Natural killer cell treated with Interleukin-12 subunit alpha and Interleukin-12 subunit beta and Interleukin-15 and Interleukin-18, amount 100 ng/mL, for 72 hours (primary cell): ENCODE results near the gene PELI1. TPM values are rescaled to one million over a fixed set of nuclear protein-coding genes. Genes with fewer than 3 reads are reported as not detected.

Source experiments
- ATAC-seq, 2 donors: fragments of 150-1000 bp; cut with Tn5 transposase in 1 of 2; sonication (Bioruptor Pico), chemical (Tn5 transposase) in 1 of 2; 2 replicates each; pipeline ENCODE4 v1.10.0; 2021
- DNase-seq: peaks from one replicate; pipeline ENCODE4 v3.0.0; 2022; ENCODE audit warnings: low spot score
- H3K27ac Mint-ChIP-seq, 2 donors: 1 replicate in 1 of 2; 2 replicates in 1 of 2; pipeline ENCODE4 v1.8.0; 2022; ENCODE audit warnings: mixed read lengths in 2 of 2, mild to moderate bottlenecking in 1 of 2, moderate library complexity in 1 of 2
- H3K27me3 Mint-ChIP-seq, 2 donors: 1 replicate in 1 of 2; 2 replicates in 1 of 2; pipeline ENCODE4 v1.8.0; 2022; ENCODE audit warnings: mixed read lengths in 2 of 2
- H3K36me3 Mint-ChIP-seq: one replicate; pipeline ENCODE4 v1.8.0; 2022; ENCODE audit warnings: mixed read lengths
- H3K4me1 Mint-ChIP-seq, 2 donors: 1 replicate in 1 of 2; 2 replicates in 1 of 2; pipeline ENCODE4 v1.8.0; 2022; ENCODE audit warnings: low read depth in 2 of 2, mixed read lengths in 2 of 2, mild to moderate bottlenecking in 1 of 2
- H3K4me3 Mint-ChIP-seq: one replicate; pipeline ENCODE4 v1.8.0; 2022; ENCODE audit warnings: mixed read lengths
- H3K9me3 Mint-ChIP-seq: 2 replicates; pipeline ENCODE4 v1.8.0; 2022; ENCODE audit warnings: mixed read lengths
- total RNA-seq, 2 donors: library from RNA; stranded (reverse); gene quantifications; one replicate each; pipeline ENCODE4 v1.2.3, GENCODE V29; 2022

The PELI1 gene
- total RNA-seq, 2 donors from 2014 or later = 51.1 to 64.1 TPM

DNA sequence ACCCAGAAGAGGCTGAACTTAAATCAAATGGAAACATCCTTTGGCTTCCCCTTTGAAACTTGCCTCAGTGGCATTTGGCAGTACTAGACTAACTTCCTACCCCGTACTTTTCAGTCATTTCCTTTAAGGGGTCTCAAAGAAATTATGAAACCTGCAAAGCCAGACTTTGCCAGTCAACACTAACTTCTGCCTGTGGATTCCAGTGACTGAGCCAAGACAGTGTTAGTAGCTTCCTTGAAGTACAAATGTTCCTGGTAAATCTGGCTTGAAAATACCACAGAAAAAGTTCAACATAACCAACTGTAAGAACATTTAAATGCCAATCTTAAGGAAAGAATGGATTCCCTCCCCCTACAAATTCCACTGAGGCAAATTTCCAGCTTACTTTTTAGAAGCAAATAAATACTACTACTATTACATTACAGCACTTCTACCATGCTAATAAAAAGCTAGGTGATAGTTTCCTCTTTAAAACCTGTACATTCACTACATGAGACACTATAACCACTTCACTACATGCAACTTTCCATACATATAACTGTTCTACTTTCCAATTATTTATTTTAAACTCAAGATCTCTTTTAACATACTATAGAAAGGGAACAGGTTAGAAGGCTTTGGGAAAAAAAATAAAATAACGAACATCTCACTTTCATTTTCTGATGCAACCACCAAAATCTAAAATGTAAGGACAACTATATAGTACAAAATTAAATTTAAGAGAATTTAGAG, 2.4 kb downstream of the PELI1 start:
- ATAC-seq (no peak), DNase-seq (no peak)
- no peaks in the 10 kb centered on the region for H3K27me3 Mint-ChIP-seq
- peaks cover 30 to 44% of the 10 kb centered on the region in 2 donors for H3K4me1 Mint-ChIP-seq
- peak overlapping the region; percentile 99 for H3K4me3 Mint-ChIP-seq
- H3K36me3 Mint-ChIP-seq = peaks cover 7% of the 10 kb centered on the region
- no peaks in the 10 kb centered on the region for H3K9me3 Mint-ChIP-seq
- H3K27ac Mint-ChIP-seq = peak overlapping the region; percentile 64 to 72

DNA sequence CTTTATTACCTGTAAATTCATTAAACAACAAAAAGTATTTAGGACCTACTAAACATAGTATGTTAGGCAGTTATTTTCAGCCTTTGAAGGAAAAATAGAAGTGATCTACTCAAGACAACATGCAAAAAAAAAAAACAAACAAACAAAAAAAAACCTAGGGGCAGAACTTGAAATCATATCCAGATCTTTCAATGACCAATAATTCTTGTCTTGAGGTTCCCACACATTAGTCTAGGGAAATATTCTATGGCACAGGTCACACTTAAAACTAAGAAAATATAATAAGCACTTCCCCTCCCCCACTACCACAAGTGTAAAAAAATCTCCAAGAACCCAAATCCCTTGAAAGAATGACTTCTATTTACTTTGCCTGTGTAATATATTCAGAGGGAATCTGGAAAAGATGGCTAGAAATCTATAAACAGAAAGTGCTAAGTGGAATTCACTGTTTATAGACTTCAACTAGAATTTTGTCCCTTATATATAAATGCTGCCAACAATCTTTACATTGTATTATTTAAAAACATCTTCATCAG, 3.5 kb downstream of the PELI1 start:
- peaks cover 7% of the 10 kb centered on the region for H3K36me3 Mint-ChIP-seq
- no peak for DNase-seq
- H3K4me3 Mint-ChIP-seq = peak overlapping the region; percentile 15
- H3K4me1 Mint-ChIP-seq = peaks cover 33 to 49% of the 10 kb centered on the region in 2 donors
- H3K9me3 Mint-ChIP-seq = no peaks in the 10 kb centered on the region
- no peaks in the 10 kb centered on the region for H3K27me3 Mint-ChIP-seq
- no peak overlapping the region for H3K27ac Mint-ChIP-seq
- ATAC-seq = no peak

DNA sequence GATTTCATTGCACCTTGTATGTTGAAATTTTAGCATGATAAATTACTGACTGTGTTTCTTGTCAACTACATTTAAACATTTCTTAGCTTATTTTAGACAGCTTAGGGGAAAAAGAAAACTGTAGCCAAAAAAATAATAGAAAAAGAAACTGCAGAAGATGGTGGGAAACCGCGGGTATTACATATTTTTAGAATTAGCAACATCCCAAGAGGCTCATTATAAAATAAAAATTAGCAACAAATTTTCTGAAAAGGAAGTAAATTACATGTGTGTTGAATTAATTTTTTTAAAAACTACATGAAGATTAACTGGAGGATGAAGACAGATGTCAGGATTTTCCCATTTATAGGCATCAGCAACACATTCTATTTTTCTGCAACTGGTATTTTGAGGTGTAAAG, 4.3 kb downstream of the PELI1 start:
- Mint-ChIP-seq H3K27me3 (no peaks in the 10 kb centered on the region), H3K4me1 (peaks cover 38 to 55% of the 10 kb centered on the region in 2 donors), H3K4me3 (no peak overlapping the region), H3K27ac (no peak overlapping the region), H3K36me3 (peaks cover 7% of the 10 kb centered on the region), H3K9me3 (no peaks in the 10 kb centered on the region)
- no peak for ATAC-seq
- no peak for DNase-seq

DNA sequence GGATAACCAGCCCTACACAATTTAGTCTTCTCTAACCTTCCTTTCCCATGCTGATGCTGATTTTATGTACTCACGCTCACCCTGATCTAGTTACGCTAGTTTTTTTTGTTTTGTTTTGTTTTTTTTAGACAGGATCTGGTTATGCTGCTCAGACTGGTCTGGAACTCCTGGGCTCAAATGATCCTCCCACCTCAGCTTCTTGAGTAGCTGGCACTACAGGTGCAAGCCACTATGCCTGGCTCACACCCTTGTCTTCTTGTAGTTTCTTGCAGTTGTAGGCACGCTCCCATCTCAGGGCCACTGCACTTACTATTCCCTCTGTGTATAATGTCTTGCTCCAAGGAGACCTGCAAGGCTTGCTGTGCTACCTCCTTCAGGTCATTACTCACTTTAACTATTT, 6.2 kb downstream of the PELI1 start:
- Mint-ChIP-seq H3K36me3 (peaks cover 2% of the 10 kb centered on the region), H3K27me3 (no peaks in the 10 kb centered on the region), H3K4me3 (no peak overlapping the region), H3K27ac (peak overlapping the region in 1 of 2 donors; percentile 68), H3K9me3 (no peaks in the 10 kb centered on the region), H3K4me1 (peaks cover 38 to 55% of the 10 kb centered on the region in 2 donors)
- ATAC-seq (no peak), DNase-seq (no peak)

DNA sequence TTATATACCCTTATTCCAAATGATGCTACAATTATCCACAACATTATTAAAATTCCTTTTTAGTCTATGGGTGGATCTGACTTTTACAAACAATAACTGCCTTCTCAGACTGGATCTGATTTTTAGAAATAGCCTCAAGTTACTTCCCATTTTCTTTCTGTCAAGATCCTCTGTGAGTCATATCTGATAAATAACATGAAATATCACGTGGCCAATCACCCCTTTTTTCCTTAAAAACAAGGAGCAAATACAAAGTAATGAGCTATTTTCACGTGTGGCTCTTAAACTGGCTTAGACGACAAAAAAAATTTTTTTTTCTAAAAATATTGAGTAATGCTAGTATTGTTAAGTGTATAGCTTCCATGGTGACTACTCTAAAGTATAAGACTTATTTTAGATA, 6.7 kb downstream of the PELI1 start:
- DNase-seq (no peak), ATAC-seq (no peak)
- H3K9me3 Mint-ChIP-seq = no peaks in the 10 kb centered on the region
- H3K27me3 Mint-ChIP-seq = no peaks in the 10 kb centered on the region
- no peak overlapping the region for H3K4me3 Mint-ChIP-seq
- H3K27ac Mint-ChIP-seq = no peak overlapping the region
- H3K4me1 Mint-ChIP-seq = peaks cover 38 to 53% of the 10 kb centered on the region in 2 donors
- no peaks in the 10 kb centered on the region for H3K36me3 Mint-ChIP-seq

DNA sequence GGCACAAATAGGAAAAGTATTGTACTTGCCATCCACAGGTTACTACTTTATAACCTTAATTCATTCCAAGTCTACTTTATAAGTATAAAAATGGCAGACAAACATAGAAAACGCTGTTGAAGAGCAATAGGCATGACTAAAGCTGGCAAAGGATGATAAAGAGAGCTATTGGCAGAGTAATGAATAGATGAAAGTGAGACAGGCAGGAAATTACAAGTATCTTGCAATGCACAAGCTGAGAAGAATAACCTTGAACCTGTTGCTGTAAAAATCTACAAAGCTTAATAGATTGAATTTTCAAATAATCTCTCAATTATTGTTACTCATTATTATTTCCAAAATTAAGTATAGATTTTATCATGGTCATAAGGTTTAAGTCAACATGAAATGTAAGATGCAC, 8.8 kb downstream of the PELI1 start:
- H3K9me3 Mint-ChIP-seq = no peaks in the 10 kb centered on the region
- ATAC-seq = no peak
- no peaks in the 10 kb centered on the region for H3K36me3 Mint-ChIP-seq
- H3K4me1 Mint-ChIP-seq = peaks cover 25 to 33% of the 10 kb centered on the region in 2 donors
- H3K27ac Mint-ChIP-seq = peak overlapping the region in 1 of 2 donors; percentile 79
- no peak overlapping the region for H3K4me3 Mint-ChIP-seq
- H3K27me3 Mint-ChIP-seq = no peaks in the 10 kb centered on the region
- no peak for DNase-seq

DNA sequence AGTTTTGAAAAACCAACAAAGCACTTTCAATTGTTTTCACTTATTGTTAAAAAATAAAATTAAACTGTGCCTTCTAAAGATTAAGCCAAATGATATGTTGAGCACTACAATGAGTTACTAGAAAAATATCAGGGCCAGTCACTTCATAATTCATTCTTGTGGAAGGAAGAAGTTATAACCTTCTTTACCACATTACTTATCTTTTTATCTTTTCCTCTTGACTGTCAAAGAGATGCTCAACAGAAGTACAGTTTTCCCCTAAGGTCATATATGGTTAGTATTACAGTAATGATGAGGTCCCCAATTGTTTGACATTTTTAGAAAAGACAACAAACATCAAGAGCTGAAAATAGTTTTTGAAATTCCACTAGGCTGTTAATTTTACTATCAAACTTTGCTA, 9.4 kb downstream of the PELI1 start:
- DNase-seq (no peak), ATAC-seq (no peak)
- no peaks in the 10 kb centered on the region for H3K36me3 Mint-ChIP-seq
- no peaks in the 10 kb centered on the region for H3K27me3 Mint-ChIP-seq
- no peaks in the 10 kb centered on the region for H3K9me3 Mint-ChIP-seq
- H3K4me1 Mint-ChIP-seq = peaks cover 25 to 39% of the 10 kb centered on the region in 2 donors
- peak overlapping the region in 1 of 2 donors; percentile 79 for H3K27ac Mint-ChIP-seq
- H3K4me3 Mint-ChIP-seq = no peak overlapping the region

DNA sequence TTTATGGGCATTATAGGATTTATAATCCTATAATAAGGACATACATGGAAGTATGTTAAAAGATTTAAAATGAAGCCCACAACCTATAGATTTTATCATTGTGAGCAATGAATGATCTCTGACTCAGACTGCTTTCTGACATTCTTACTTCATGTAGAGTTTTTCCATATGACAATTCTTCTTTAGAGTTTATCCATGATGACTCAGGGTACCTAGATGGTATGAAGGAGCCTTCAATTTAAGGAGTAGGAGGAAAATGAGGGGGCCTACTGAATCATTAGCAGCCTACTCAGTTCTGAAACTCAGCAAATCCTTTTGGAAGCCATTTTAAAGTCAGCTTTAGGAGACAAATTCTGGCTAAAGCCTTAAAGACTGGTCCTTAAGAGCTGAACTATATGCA, 10.4 kb downstream of the PELI1 start:
- Mint-ChIP-seq H3K27me3 (no peaks in the 10 kb centered on the region), H3K27ac (no peak overlapping the region)
- ATAC-seq = no peak

DNA sequence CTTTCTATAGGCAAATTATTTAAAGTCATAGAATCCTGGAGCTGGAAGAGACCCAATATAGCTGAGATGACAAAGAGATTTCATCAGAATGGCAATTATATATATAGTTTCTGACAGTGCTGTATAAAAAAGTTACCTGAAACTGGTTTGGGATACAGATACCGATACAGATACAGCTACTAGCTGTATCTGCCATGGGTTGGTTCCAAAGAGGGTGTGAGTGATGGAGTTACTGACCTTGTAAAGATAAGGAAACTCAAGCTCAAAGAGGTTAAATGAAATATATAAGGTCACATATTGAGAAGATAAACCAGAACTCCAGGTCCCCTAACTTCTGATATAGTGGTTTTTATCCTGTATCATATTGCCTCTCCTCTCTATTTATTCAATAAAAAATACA, 10.9 kb downstream of the PELI1 start:
- ATAC-seq (no peak), DNase-seq (no peak)
- H3K4me1 Mint-ChIP-seq = peaks cover 24 to 40% of the 10 kb centered on the region in 2 donors
- no peaks in the 10 kb centered on the region for H3K27me3 Mint-ChIP-seq
- H3K4me3 Mint-ChIP-seq = no peak overlapping the region
- no peaks in the 10 kb centered on the region for H3K9me3 Mint-ChIP-seq
- no peaks in the 10 kb centered on the region for H3K36me3 Mint-ChIP-seq
- H3K27ac Mint-ChIP-seq = no peak overlapping the region

More for the DNA sequence above, 10.4 kb downstream of the PELI1 start:
- Mint-ChIP-seq H3K4me3 (no peak overlapping the region), H3K9me3 (no peaks in the 10 kb centered on the region), H3K36me3 (no peaks in the 10 kb centered on the region), H3K4me1 (peaks cover 25 to 43% of the 10 kb centered on the region in 2 donors)
- no peak for DNase-seq

DNA sequence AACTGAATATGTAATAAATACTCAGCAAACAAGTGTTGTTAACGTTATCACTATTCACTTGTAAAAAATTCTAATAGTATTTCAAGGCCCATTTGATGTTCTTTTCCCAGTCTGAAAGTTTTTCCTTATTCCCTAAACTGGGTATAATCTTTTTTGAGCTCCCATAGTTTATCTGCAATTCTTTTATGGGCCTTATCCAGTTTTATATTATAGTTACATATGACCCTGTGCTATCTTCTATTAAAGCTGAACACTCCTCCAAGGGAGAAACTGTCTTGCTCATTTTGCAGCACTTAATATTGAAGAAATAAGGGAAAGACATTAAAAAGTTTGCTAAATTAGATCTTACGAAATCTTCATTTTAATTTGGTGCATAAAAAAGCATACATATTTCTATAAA, 13.9 kb downstream of the PELI1 start:
- Mint-ChIP-seq H3K27ac (no peak overlapping the region), H3K9me3 (no peaks in the 10 kb centered on the region), H3K27me3 (no peaks in the 10 kb centered on the region), H3K4me1 (peaks cover 22 to 34% of the 10 kb centered on the region in 2 donors), H3K4me3 (no peak overlapping the region), H3K36me3 (no peaks in the 10 kb centered on the region)
- DNase-seq (no peak), ATAC-seq (no peak)

DNA sequence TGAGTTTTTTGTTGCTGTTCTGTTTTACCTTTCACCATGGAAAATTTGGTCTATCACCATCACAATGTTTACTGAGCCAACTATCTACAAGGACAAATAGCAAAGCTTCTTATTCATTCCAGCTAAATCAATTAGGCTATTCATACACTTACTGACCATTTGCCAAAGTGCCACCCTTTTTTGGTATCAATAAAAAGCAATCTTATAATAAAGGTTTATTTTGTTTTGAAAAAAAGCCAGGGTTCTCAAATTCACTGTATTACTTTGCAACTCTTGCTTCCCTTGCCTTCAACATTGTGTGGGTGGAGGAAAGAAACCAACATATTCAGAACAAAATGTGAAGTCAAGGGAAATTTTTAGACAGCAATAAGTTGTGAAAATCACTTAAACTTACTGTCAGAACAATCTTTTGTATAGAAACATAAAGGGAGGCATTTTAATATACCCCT, 15.3 kb downstream of the PELI1 start:
- no peak for DNase-seq
- Mint-ChIP-seq H3K36me3 (no peaks in the 10 kb centered on the region), H3K27ac (peak overlapping the region in 1 of 2 donors; percentile 14), H3K4me1 (peaks cover 20% of the 10 kb centered on the region in 2 donors), H3K9me3 (no peaks in the 10 kb centered on the region), H3K4me3 (no peak overlapping the region), H3K27me3 (no peaks in the 10 kb centered on the region)
- no peak for ATAC-seq

DNA sequence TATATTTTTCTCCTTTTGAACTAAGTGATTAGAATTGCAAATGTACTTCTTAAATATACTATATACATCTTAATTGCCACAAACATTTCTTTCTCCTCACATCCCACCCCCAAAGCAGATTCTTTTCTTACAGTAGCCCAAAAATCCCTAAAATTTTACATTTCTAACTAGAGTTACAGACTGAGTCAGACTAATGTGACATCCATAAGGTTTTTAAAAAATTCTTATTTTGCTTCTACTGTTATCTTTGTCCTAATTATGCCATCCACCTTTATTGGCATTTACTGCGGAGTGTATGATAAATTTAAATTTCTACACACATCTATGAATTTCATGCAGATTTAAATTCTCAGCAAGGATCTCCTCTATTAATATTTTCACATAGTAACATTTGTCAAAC, 15.8 kb downstream of the PELI1 start:
- Mint-ChIP-seq H3K4me1 (peaks cover 20 to 23% of the 10 kb centered on the region in 2 donors), H3K4me3 (no peak overlapping the region), H3K9me3 (no peaks in the 10 kb centered on the region), H3K27me3 (no peaks in the 10 kb centered on the region), H3K27ac (peak overlapping the region in 1 of 2 donors; percentile 14), H3K36me3 (no peaks in the 10 kb centered on the region)
- no peak for ATAC-seq
- no peak for DNase-seq

DNA sequence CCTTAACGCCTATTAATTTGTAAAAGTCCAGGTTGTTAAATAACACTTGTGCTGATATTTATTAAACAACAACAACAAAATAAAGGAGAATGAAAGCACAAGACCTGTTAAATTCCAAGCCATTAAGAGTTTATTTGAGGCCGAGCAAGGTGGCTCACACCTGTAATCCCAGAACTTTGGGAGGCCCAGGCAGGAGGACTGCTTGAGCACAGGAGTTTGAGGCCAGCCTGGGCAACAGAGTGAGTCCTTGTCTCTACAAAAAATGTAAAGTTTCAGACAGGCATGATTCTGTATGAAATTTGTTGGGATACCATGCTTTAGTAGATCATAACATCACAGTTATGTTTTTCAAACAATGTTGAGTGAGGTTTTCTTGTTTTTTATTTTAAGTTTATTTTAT, 17.1 kb downstream of the PELI1 start:
- Mint-ChIP-seq H3K27me3 (no peaks in the 10 kb centered on the region), H3K27ac (no peak overlapping the region), H3K9me3 (no peaks in the 10 kb centered on the region), H3K36me3 (no peaks in the 10 kb centered on the region), H3K4me3 (no peak overlapping the region), H3K4me1 (peaks cover 19 to 20% of the 10 kb centered on the region in 2 donors)
- no peak for DNase-seq
- no peak for ATAC-seq

DNA sequence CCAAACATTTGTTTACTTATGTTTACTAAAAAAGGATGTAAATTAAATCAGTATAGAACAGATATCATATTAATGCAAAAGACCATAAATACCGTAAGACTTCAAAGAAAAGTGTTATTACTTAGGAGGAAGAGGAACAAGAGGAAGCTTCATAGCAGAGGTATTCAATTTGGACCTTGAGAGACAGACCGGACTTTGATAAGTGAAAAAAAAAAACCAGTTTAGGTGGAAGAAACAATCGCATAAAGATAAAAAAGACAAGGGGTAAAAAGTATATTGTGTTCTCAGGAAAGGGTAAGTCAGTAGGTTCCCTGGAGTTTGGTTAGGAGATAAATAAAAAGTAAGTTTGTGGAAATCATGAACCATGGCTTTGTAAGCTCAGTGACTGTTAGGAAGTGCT, 17.6 kb downstream of the PELI1 start:
- no peak overlapping the region for H3K4me3 Mint-ChIP-seq
- ATAC-seq (no peak), DNase-seq (no peak)
- H3K9me3 Mint-ChIP-seq = no peaks in the 10 kb centered on the region
- no peak overlapping the region for H3K27ac Mint-ChIP-seq
- peaks cover 19 to 20% of the 10 kb centered on the region in 2 donors for H3K4me1 Mint-ChIP-seq
- no peaks in the 10 kb centered on the region for H3K36me3 Mint-ChIP-seq
- H3K27me3 Mint-ChIP-seq = no peaks in the 10 kb centered on the region
